HG03342 (cell line): ENCODE results near the gene ZDHHC14.

Experiments
- ATAC-seq: cut with Tn5 transposase; IDR thresholded peaks from one replicate; pipeline ENCODE4 v1.9.1; 2021; ENCODE audit warnings: mild to moderate bottlenecking, moderate library complexity; ENCODE audit not compliant: unreplicated experiment

ZDHHC14 gene

GRCh38 chr6:157528931-157529653 lies 148.1 kb downstream of the ZDHHC14 start:
- ATAC-seq = no peak

- no peak for ATAC-seq
These were observed 148.7 kb downstream of the ZDHHC14 start for GRCh38 chr6:157529654-157530039.

GRCh38 chr6:157530126-157530525 lies 149.1 kb downstream of the ZDHHC14 start:
- no peak for ATAC-seq

GRCh38 chr6:157530724-157531168 lies 149.8 kb downstream of the ZDHHC14 start:
- no peak for ATAC-seq

GRCh38 chr6:157531169-157531985 lies 150.4 kb downstream of the ZDHHC14 start:
- ATAC-seq = no peak

- ATAC-seq = no peak
These were observed 151.0 kb downstream of the ZDHHC14 start for GRCh38 chr6:157531986-157532365.

- no peak for ATAC-seq
These were observed 152.3 kb downstream of the ZDHHC14 start for GRCh38 chr6:157533048-157533871.

- no peak for ATAC-seq
These were observed 153.3 kb downstream of the ZDHHC14 start for GRCh38 chr6:157534134-157534871.

- no peak for ATAC-seq
These were observed 154.0 kb downstream of the ZDHHC14 start for GRCh38 chr6:157534977-157535339.

GRCh38 chr6:157535340-157536222 lies 154.6 kb downstream of the ZDHHC14 start:
- ATAC-seq = peak; percentile 68

- no peak for ATAC-seq
These were observed 155.2 kb downstream of the ZDHHC14 start for GRCh38 chr6:157536223-157536545.

GRCh38 chr6:157537556-157537955 lies 156.6 kb downstream of the ZDHHC14 start:
- ATAC-seq = no peak

- ATAC-seq = no peak
These were observed 157.2 kb downstream of the ZDHHC14 start for GRCh38 chr6:157538168-157538567.

- ATAC-seq = no peak
These were observed 157.7 kb downstream of the ZDHHC14 start for GRCh38 chr6:157538698-157539097.

- ATAC-seq = no peak
These were observed 158.4 kb downstream of the ZDHHC14 start for GRCh38 chr6:157539421-157539822.

GRCh38 chr6:157539900-157540752 lies 159.1 kb downstream of the ZDHHC14 start:
- ATAC-seq = no peak

GRCh38 chr6:157541618-157542413 lies 160.8 kb downstream of the ZDHHC14 start:
- ATAC-seq = no peak
